ENCODE data around the gene KLHL13.
"Not testable (repeated sequence)": the region's sequence is repeated elsewhere in the genome, so short reads cannot be mapped to it uniquely, and the experiment has no call there.

KLHL13 gene

DNA sequence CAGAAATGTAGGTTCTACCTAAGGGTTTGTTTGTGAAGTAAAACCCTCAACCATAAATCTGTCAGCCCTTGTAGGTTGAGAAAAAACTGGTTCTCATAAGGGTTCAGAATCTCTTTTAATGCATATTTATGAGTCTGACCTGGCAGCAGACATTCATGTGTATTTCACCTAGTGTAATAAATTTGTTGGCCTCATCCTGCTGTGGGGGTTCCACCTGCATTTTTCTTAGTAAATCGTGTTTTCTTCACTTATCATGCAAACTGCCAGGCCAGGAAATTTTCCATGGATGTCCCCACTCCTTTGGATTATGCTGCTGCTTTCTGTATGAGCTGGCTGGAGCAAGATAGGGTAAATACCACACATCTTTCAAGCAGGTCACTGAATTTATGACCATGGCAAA lies 42.4 kb downstream of the KLHL13 start:
- DNase-seq = no peak

DNA sequence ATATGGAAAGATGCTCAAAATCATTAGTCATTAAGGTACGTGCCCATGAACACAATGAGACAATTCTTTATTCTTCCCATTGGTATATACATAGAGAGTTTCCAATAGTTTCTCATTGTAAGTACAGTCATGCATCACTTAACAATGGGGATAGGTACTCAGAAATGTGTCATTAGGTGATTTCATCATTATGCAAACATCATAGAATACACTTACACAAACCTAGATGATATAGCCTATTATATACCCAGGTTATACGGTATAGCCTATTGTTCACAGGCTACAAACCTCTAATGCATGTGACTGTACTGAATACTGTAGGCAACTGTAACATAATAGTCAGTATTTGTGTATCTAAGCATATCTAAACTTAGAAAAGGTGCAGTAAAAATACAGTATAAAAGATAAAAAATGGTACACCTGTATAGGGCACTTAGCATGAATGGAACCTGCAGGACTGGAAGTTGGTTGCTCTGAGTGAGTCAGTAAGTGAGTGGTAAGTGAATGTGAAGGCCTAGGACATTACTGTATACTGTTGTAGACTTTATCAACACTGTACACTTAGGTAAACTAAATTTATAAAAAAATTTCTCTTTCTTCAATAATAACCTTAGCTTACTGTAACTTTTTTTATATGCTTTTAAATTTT lies 49.6 kb downstream of the KLHL13 start:
- no peak for DNase-seq

DNA sequence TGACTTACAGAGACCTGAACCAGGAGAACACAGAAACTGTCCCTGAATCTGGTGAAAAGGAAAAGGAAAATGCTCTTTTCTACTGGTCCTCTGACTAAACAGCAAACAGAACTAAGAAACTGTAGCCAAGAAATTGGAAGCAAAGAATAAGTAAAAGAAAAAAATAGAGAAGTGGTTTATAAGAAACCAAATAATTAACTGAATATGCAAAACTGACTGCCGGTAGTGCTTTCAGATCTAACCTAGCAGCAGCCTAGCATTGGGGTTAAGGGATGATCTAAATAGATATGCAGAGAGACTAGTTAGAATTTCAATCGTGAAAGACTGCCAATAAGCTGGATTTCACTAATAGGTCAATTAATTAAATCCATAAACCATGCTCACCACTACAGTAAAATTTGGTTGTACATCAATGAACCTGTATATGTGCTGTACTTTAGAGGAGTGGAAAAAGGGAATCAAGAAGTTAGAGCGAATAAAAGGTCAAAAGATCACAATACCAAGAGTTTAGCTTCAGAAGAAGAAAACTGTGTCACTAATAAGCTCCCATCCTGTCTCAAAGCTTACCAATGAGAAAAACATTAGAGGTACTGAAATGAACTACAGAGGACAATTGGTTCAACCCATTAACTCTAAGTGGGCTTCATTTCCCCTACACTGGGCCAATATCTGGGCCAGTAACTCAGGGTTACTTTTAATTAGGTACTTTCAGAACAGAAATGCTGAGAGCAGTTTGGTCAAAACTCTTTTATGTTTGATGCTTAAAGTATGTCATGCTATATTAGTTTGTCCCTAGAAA lies 53.6 kb downstream of the KLHL13 start:
- DNase-seq = peak in 1 of 4 experiments; percentile 1

DNA sequence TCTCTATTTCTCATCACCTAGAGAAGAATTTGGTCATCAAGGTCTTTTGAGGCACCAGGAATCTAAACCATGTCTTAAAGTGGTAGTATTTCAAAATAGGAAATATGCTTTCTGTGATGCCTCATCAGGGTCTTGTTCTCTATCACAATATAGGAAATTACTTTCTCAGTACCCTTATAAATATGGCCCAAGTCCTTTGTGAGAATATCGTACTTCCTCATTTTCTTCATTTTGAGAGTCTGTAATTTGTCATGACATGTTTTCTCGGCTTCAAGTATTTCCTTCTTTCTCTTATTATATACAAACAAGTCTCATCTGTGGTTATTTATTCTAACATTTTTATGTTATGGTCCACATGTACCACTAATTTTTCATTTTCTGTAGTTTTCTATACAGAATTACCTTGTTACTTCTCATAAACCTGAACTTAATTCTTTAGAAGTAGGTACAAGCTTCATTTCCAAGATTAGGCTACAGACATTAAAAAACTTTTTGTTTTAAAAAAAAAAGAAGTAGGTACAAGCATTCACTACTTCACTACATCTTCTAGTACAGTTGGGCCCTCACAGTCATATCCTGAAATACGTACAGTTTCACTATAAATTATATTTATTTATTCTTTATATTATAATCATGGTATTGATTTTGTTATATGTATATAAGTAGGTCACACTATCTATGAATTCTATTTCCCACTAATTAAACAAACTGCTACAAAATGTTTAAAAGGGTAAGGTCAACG lies 54.4 kb downstream of the KLHL13 start:
- DNase-seq = peak in 2 of 4 experiments; percentile 1 to 11

DNA sequence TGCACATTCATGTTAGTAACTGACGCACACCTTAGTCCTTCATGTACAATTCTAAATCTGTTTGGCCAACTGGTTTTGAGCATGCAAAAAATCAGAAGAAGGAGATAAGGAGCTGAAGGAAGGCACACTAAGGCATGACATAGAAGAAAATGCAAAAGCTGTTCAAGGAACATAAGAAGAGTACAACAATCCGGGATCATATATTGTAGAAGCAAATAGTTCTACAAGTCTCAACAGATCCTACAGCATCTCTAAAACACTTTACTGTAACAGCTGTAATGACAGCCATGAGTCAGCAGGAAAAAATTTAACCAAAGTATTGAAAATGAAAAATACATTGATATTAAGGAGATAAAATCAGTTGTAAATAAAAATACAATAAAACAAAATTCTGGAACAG lies 57.7 kb downstream of the KLHL13 start:
- no peak for DNase-seq

GRCh38 chrX:118056870-118057269 lies 59.7 kb downstream of the KLHL13 start:
- no peak for DNase-seq

GRCh38 chrX:118049713-118050112 lies 66.9 kb downstream of the KLHL13 start:
- DNase-seq = peak; percentile 24 to 47 (median 29)

DNA sequence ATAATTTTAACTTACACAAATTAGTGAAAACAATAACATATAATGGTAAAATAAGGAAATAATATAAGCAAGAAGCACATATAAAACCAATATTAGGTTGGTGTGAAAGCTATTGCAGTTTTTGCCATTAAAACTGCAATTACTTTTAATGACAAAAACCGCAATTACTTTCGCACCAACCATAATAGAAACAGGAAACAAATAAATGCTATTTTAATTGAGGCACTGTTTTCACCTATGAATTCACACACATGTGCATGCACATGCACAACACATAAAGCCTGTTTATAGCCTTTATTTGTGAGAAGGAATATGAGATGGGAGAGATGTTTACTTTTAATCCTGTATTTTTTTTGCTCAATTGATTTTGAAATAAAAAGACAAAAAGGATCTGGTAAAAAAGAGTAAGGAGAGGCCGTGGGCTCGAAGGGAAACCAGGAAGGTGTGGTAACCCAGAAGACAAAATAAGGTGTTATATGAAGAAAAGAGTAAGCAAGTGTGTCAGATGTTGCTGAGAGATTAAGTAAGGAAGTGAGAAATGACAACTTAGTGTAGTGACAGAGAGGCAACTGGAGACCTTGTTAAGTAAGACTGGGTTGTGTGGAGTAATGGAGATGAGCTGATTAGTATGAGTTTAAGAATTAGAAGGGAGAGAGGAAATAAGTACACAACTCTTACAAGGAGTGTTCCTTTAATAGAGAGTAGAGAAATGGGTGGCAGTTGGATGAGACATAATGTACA lies 69.0 kb downstream of the KLHL13 start:
- DNase-seq = no peak

GRCh38 chrX:118039591-118039990 lies 77.0 kb downstream of the KLHL13 start:
- no peak for DNase-seq

DNA sequence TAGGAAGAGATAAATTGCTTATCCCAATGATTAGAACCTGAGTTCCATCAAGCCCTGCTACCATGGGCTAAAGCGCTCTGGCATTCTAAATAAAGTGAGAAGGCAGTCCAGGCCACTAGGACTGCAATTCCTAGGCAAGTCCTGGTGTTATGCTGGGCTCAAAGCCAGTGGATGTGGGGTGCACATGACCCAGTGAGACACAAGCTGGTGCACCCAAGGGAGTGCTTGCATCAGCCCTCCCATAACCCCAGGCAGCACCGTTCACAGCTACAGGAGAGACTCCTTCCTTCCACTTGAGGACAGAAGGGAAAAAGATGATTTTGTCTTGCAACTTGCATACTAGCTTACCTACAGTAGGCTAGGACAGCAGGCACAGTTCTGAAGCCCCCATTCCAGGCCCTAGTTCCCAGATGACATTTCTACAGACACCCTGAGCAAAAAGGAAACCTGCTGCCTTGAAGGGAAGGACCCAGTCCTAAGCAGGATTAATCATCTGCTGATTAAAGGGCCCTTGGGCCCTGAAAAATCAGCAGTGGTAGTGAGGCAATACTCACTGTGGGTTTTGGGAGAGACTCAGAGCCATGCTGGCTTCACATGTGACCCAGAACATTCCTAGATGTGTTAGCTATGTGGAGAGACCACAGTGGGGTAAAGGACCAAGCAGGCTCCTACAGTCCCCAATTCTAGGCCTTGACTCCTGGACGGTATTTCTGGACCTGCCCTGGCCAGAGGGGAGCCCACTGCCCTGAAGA lies 77.8 kb downstream of the KLHL13 start:
- DNase-seq = no peak

DNA sequence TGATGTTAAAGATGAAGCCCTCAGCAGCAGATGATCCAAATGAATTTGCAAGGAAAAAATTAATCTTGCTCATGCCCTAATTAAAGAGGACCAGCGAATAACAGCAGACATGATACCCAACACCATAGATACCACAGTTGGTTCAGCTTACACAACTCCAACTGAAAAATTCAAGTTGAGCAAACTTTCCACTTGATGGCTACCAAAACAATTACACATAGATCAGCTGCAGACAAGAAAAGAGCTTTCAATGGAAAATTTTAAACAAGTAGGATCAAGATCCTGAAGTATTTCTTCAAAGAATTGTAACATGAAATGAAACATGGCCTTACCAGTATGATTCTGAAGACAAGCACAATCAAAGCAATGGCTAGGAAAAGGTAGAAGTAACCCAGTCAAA lies 90.0 kb downstream of the KLHL13 start:
- no peak for DNase-seq

DNA sequence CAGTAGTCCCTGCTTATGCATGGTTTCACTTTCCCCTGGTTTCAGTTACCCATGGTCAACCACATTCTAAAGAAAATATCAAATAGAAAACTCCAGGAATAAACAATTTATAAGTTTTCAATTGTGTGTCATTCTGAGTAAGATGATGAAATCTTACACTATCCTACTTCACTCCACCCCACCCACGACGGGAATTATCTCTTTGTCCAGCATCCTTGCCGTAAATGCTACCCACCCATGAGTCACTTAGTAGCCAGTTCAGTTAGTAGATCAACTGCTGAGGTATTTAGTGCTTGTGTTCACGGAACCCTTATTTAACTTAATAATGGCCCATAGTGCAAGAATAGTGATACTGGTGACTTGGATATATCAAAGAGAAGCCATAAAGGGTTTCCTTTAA lies 91.4 kb downstream of the KLHL13 start:
- DNase-seq = no peak

GRCh38 chrX:118024482-118024881 lies 92.1 kb downstream of the KLHL13 start:
- peak in 2 of 4 experiments; percentile 2 to 12 for DNase-seq

DNA sequence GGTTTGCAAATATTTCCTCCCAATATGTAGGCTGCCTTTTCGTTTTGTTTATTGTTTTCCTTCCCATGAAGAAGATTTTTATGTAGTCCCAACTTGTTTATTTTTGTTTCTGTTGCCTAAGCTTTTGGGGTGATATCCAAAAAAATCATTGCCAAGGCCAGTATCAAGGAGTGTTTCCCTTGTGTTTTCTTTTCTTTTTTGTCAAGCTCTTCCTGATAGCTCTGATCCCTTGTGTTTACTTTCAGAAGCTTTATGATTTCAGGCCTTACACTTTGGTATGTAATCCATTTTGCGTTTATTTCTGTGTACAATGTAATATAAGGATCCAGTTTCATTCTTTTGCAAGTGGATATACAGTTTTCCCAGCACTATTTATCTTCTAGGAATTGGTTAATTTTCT lies 93.9 kb downstream of the KLHL13 start:
- no peak for DNase-seq

GRCh38 chrX:118016422-118016821 lies 100.2 kb downstream of the KLHL13 start:
- DNase-seq = no peak

GRCh38 chrX:118002417-118002816 lies 114.2 kb downstream of the KLHL13 start:
- DNase-seq = not testable (repeated sequence)

- no peak for DNase-seq
Measured at GRCh38 chrX:118000518-118000917, 116.1 kb downstream of the KLHL13 start.

- DNase-seq = no peak
Measured at GRCh38 chrX:117998171-117998570, 118.4 kb downstream of the KLHL13 start.

GRCh38 chrX:117996918-117997480 lies 119.6 kb downstream of the KLHL13 start:
- peak in 1 of 4 experiments; percentile 1 for DNase-seq

DNA sequence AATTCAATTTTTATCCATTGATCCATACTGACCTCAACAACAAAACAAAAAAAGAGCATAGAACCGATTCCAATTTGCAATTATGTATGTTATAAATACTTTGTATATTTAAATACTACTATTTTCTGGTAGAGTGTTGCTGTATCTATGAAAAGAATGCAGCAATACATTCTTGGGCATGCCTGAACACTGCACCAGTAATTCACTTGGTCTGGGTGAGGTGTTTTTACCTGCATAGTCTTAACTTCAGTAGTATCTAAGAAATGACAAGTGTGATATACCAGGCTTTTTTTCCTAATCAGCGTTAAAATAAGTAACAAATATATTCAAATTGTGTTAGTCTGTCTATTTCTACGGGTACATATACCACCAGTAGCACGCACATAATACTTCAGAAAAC lies 120.2 kb downstream of the KLHL13 start:
- no peak for DNase-seq

DNA sequence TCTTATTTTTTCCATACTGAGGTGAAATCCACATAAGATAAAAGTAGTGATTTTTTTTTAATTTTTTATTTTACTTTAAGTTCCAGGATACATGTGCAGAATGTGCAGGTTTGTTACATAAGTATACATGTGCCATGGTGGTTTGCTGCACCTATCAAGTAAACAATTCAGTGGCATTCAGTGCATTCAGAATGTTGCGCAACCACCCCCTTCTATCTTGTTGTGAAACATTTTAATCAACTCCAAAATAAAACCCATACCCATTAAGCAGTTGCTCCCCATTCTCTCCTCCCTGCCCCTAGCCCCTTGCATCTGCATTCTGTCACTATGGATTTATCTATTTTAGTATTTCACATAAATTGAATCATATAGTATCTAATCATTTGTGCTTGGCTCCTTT lies 121.2 kb downstream of the KLHL13 start:
- DNase-seq = no peak
